ENCODE measurements around the gene DHRS13. TPM values are rescaled to one million over a fixed set of nuclear protein-coding genes. Genes with fewer than 3 reads are reported as not detected.
"Not testable (repeated sequence)": the region's sequence is repeated elsewhere in the genome, so short reads cannot be mapped to it uniquely, and the experiment has no call there.

Gene DHRS13
- total and polyA plus RNA-seq, 10 of the 15 experiments (the other 5 are each of a cell fraction or from before 2014, with no cell fraction given): 0.18 to 55.2 (median 31.3) TPM; not detected in 1

- POLR2A ChIA-PET: interaction anchor here (0.5 to 1.4 kb wide), 3 partner anchors 24 to 80 kb away, joined by 3 to 6 read pairs (median 4); no protein-coding TSS in a partner anchor
- in situ Hi-C loops (cut with MboI); H3K27ac ChIP-seq (ENCODE audit: control insufficient read depth, insufficient read depth); H3K4me3 ChIP-seq; H3K79me2 ChIP-seq (ENCODE audit: control insufficient read depth, insufficient read depth, low read length); DNase-seq (ENCODE audit: low read depth, low spot score); FAIRE-seq; BruUV-seq (replicated peaks); H3K9ac ChIP-seq (ENCODE audit: control insufficient read depth, insufficient read depth, low read length); H2AFZ ChIP-seq (ENCODE audit: control insufficient read depth, low read depth, low read length); ATAC-seq; H3K9me3 ChIP-seq (replicated peaks; ENCODE audit: control insufficient read depth, insufficient read depth, low read length); H3K36me3 ChIP-seq (ENCODE audit: control insufficient read depth in 2 of 2, insufficient read depth in 2 of 2, low read length in 1 of 2); H3K27me3 ChIP-seq (replicated peaks in 1 of 2; ENCODE audit: control insufficient read depth in 2 of 2, insufficient read depth in 2 of 2, low read length in 1 of 2); H4K20me1 ChIP-seq (ENCODE audit: control insufficient read depth, insufficient read depth): not testable (repeated sequence)
- SMC1A ChIA-PET (ENCODE audit: uncharacterized antibody, unreplicated experiment): interaction anchor here (1.5 to 4.6 kb wide), 3 partner anchors 10 to 139 kb away, joined by 3 to 37 read pairs (median 7); no protein-coding TSS in a partner anchor
- 37% methylated on average over 5 of the region's 5 CpGs for WGBS (ENCODE audit: insufficient coverage, insufficient replicate concordance, low lambda C conversion rate, missing lambda C conversion rate)
- Histone ChIP-seq H3K4me1 (ENCODE audit: control insufficient read depth, insufficient read depth, low read length) (peaks cover 10% of the 10 kb centered on the region), H3K4me2 (ENCODE audit: control insufficient read depth, insufficient read depth) (peak overlapping the region; percentile 81)
- RAD21 ChIA-PET (ENCODE audit: unreplicated experiment): interaction anchor here (2.6 to 4.2 kb wide), 3 partner anchors 10 to 141 kb away, joined by 11 to 29 read pairs (median 15); partner anchors contain the start of gene ERAL1
- CTCF ChIA-PET: interaction anchor here (1.0 to 17.3 kb wide), 13 partner anchors 10 to 256 kb away, joined by 3 to 175 read pairs (median 5); partner anchors contain the start of genes FAM222B, NEK8, RPL23A and TLCD1
- intact Hi-C loops (cut with micrococcal nuclease; ENCODE audit: unreplicated experiment): loop anchor here (1.0 to 2.0 kb wide), 3 partner anchors 47 to 177 kb away; partner anchors contain the start of genes PHF12 and TLCD1
- TF ChIP-seq ETV6 (conservative IDR thresholded peaks at IDR 0.05 in 1 of 2, IDR thresholded peaks at IDR 0.05 in 1 of 2; ENCODE audit: borderline replicate concordance in 1 of 2, low read depth in 1 of 2): peak in 1 of 2 experiments; percentile 39; a peak in 1 of 4 replicates
- TF ChIP-seq HDGF (IDR thresholded peaks at IDR 0.05): 0 out of 2 replicates have a peak, but pooled peaks have one; percentile 71
Measured at GRCh38 chr17:28903546-28903841, 615 bp upstream of the DHRS13 start.

- Histone ChIP-seq H4K20me1 (ENCODE audit: control insufficient read depth, insufficient read depth) (no peaks in the 10 kb centered on the region), H3K4me1 (ENCODE audit: control insufficient read depth, insufficient read depth, low read length) (peaks cover 19% of the 10 kb centered on the region), H3K27me3 (replicated peaks in 1 of 2; ENCODE audit: control insufficient read depth in 2 of 2, insufficient read depth in 2 of 2, low read length in 1 of 2) (no peaks in the 10 kb centered on the region), H3K36me3 (ENCODE audit: control insufficient read depth in 2 of 2, insufficient read depth in 2 of 2, low read length in 1 of 2) (peaks cover 0 to 6% of the 10 kb centered on the region in 2 experiments; a peak in 2 of 4 replicates), H3K4me3 (peak overlapping the region; percentile 82), H2AFZ (ENCODE audit: control insufficient read depth, low read depth, low read length) (peak overlapping the region; percentile 78), H3K4me2 (ENCODE audit: control insufficient read depth, insufficient read depth) (peak overlapping the region; percentile 81), H3K27ac (ENCODE audit: control insufficient read depth, insufficient read depth) (no peak overlapping the region; the same call in 1 of the 2 replicates), H3K9ac (ENCODE audit: control insufficient read depth, insufficient read depth, low read length) (peak overlapping the region; percentile 13), H3K9me3 (replicated peaks; ENCODE audit: control insufficient read depth, insufficient read depth, low read length) (no peaks in the 10 kb centered on the region), H3K79me2 (ENCODE audit: control insufficient read depth, insufficient read depth, low read length) (peaks cover 7% of the 10 kb centered on the region)
- ChIA-PET CTCF (interaction anchor here (0.6 to 17.3 kb wide), 27 partner anchors 9 to 180 kb away, joined by 3 to 175 read pairs (median 5); partner anchors contain the start of genes FAM222B, NEK8 and TLCD1), RAD21 (ENCODE audit: unreplicated experiment) (interaction anchor here (0.6 to 5.9 kb wide), 16 partner anchors 9 to 255 kb away, joined by 3 to 29 read pairs (median 8); partner anchors contain the start of genes ERAL1, FAM222B, NEK8 and RPL23A), SMC1A (ENCODE audit: uncharacterized antibody, unreplicated experiment) (interaction anchor here (0.6 to 4.6 kb wide), 13 partner anchors 10 to 175 kb away, joined by 3 to 37 read pairs (median 4); partner anchors contain the start of gene FAM222B), POLR2A (interaction anchor here (0.6 to 2.1 kb wide), 11 partner anchors 8 to 182 kb away, joined by 3 to 10 read pairs (median 5); partner anchors contain the start of genes PHF12, RPL23A and TLCD1)
- FAIRE-seq: peak; percentile 59
- intact Hi-C loops (cut with micrococcal nuclease; ENCODE audit: unreplicated experiment) (loop anchor here (1.0 to 2.0 kb wide), 3 partner anchors 49 to 175 kb away; partner anchors contain the start of genes PHF12 and TLCD1), in situ Hi-C loops (cut with MboI) (no loop called here)
- peak; percentile 42 for ATAC-seq
- no peak for DNase-seq (ENCODE audit: low read depth, low spot score)
- no TSS peak for BruUV-seq (replicated peaks)
- WGBS (ENCODE audit: insufficient coverage, insufficient replicate concordance, low lambda C conversion rate, missing lambda C conversion rate): 2% methylated on average over 62 of the region's 62 CpGs
- no peak for TF ChIP-seq STAT3 (IDR thresholded peaks at IDR 0.05; ENCODE audit: low read depth, low read length)
- TF ChIP-seq NBN (IDR thresholded peaks at IDR 0.05): peak; percentile 87
- TF ChIP-seq HDAC6 (IDR thresholded peaks at IDR 0.05; ENCODE audit: unreplicated experiment): peak; percentile 83
- TF ChIP-seq IKZF1 (conservative IDR thresholded peaks at IDR 0.05): no peak
- TF ChIP-seq PML (IDR thresholded peaks at IDR 0.05; ENCODE audit: low read length): peak; percentile 37; the same call in 1 of the 2 replicates
- TF ChIP-seq GABPA (IDR thresholded peaks at IDR 0.05; ENCODE audit: low read depth): no peak
- TF ChIP-seq, protein P1, sequence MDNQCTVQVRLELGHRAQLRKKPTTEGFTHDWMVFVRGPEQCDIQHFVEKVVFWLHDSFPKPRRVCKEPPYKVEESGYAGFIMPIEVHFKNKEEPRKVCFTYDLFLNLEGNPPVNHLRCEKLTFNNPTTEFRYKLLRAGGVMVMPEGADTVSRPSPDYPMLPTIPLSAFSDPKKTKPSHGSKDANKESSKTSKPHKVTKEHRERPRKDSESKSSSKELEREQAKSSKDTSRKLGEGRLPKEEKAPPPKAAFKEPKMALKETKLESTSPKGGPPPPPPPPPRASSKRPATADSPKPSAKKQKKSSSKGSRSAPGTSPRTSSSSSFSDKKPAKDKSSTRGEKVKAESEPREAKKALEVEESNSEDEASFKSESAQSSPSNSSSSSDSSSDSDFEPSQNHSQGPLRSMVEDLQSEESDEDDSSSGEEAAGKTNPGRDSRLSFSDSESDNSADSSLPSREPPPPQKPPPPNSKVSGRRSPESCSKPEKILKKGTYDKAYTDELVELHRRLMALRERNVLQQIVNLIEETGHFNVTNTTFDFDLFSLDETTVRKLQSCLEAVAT (IDR thresholded peaks at IDR 0.05): peak; percentile 65
- 0 out of 2 replicates have a peak, but pooled peaks have one; percentile 61 for TF ChIP-seq CHD2 (IDR thresholded peaks at IDR 0.05; ENCODE audit: borderline replicate concordance, low read depth, low read length)
Measured at GRCh38 chr17:28901866-28902818, 737 bp downstream of the DHRS13 start.

All from GM12878 (cell line).